ENCODE data around the gene SLC12A7. TPM values are rescaled to one million over a fixed set of nuclear protein-coding genes. Genes with fewer than 3 reads are reported as not detected.

Gene SLC12A7
- total and polyA plus RNA-seq, 7 donors: 2.3 to 22.0 (median 4.5) TPM

GRCh38 chr5:1142886-1143669, 31.2 kb upstream of the SLC12A7 start:
- intact Hi-C loops (cut with DNase I): no loop called here
- Histone ChIP-seq H3K9me3 (no peaks in the 10 kb centered on the region), H3K4me3 (no peak overlapping the region), H3K27me3 (ENCODE audit: insufficient read depth in 3 of 3, low read length in 2 of 3) (peaks cover 0 to 24% (median 2%) of the 10 kb centered on the region in 3 donors), H3K4me1 (no peaks in the 10 kb centered on the region), H3K27ac (no peak overlapping the region), H3K36me3 (ENCODE audit: insufficient read depth in 1 of 2, low read depth in 1 of 2) (no peaks in the 10 kb centered on the region)
- TF ChIP-seq CTCF (IDR thresholded peaks at IDR 0.05): no peak
- ATAC-seq (no peak), DNase-seq (no peak)
- WGBS, 3 donors: 87 to 89% (median 89%) methylated on average over 34 of the region's 34 CpGs

GRCh38 chr5:1141834-1142233, 30.0 kb upstream of the SLC12A7 start:
- ATAC-seq (no peak), DNase-seq (no peak)
- Histone ChIP-seq H3K36me3 (ENCODE audit: insufficient read depth in 1 of 2, low read depth in 1 of 2) (no peaks in the 10 kb centered on the region), H3K9me3 (no peaks in the 10 kb centered on the region), H3K27ac (no peak overlapping the region), H3K4me1 (no peaks in the 10 kb centered on the region), H3K27me3 (ENCODE audit: insufficient read depth in 3 of 3, low read length in 2 of 3) (peaks cover 0 to 24% (median 6%) of the 10 kb centered on the region in 3 donors), H3K4me3 (no peak overlapping the region)
- TF ChIP-seq CTCF (IDR thresholded peaks at IDR 0.05): no peak
- intact Hi-C loops (cut with DNase I): loop anchor here in 1 of 2 donors (2.0 kb wide), 3 partner anchors 89 to 221 kb away; partner anchors contain the start of gene NKD2
- WGBS, 3 donors: 72 to 86% (median 79%) methylated on average over 5 to 6 of the region's 6 CpGs

DNA sequence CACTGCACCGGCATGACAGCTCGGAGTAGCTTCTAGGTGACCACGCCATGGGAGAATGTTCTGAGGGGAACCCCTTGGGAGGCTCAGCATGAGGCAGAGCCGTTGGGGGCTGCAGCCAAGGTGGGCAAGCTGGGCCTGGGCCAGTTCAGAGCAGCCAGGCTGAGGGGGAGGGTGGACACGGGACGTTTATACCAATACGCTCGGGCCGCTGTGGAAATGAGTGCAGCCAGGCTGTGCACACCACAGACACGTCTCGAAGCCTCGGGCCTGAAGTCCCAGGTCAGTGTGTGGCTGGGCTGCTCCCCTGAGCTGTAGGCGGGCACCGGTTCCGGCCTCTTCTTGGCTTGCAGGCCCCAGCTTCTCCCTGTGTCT, 28.9 kb upstream of the SLC12A7 start:
- H3K27me3 ChIP-seq (ENCODE audit: insufficient read depth in 3 of 3, low read length in 2 of 3): peaks cover 0 to 24% (median 6%) of the 10 kb centered on the region in 3 donors

GRCh38 chr5:1140171-1140817, 28.4 kb upstream of the SLC12A7 start:
- intact Hi-C loops (cut with DNase I): loop anchor here in 1 of 2 donors (2.0 kb wide), 3 partner anchors 87 to 219 kb away; partner anchors contain the start of gene NKD2
- peak; percentile 79 to 89 for DNase-seq
- WGBS, 3 donors: 16 to 22% (median 22%) methylated on average over 23 of the region's 23 CpGs
- ATAC-seq: peak; percentile 90 to 94 (median 91)
- Histone ChIP-seq H3K36me3 (ENCODE audit: insufficient read depth in 1 of 2, low read depth in 1 of 2) (no peaks in the 10 kb centered on the region), H3K27me3 (ENCODE audit: insufficient read depth in 3 of 3, low read length in 2 of 3) (peaks cover 0 to 24% (median 6%) of the 10 kb centered on the region in 3 donors), H3K4me1 (no peaks in the 10 kb centered on the region), H3K27ac (no peak overlapping the region), H3K4me3 (no peak overlapping the region), H3K9me3 (no peaks in the 10 kb centered on the region)
- TF ChIP-seq CTCF (IDR thresholded peaks at IDR 0.05): peak; percentile 86

More for the DNA sequence above, 28.9 kb upstream of the SLC12A7 start:
- intact Hi-C loops (cut with DNase I): loop anchor here in 1 of 2 donors (2.0 kb wide), 3 partner anchors 88 to 220 kb away; partner anchors contain the start of gene NKD2
- Histone ChIP-seq H3K36me3 (ENCODE audit: insufficient read depth in 1 of 2, low read depth in 1 of 2) (no peaks in the 10 kb centered on the region), H3K9me3 (no peaks in the 10 kb centered on the region), H3K27ac (no peak overlapping the region), H3K4me1 (no peaks in the 10 kb centered on the region), H3K4me3 (no peak overlapping the region)
- 49 to 68% (median 51%) methylated on average over 15 of the region's 15 CpGs for WGBS, 3 donors
- DNase-seq (no peak), ATAC-seq (no peak)
- TF ChIP-seq CTCF (IDR thresholded peaks at IDR 0.05): no peak
